HFFc6 (cell line): ENCODE results near the gene TSPAN9. TPM values are rescaled to one million over a fixed set of nuclear protein-coding genes. Genes with fewer than 3 reads are reported as not detected.
A peak's percentile ranks its signal among the peaks of the same experiment; 100 is the strongest.

Source experiments
- DNase-seq: peaks from one replicate; pipeline ENCODE4 v3.0.0-alpha.2; 2018
- H3K27ac Mint-ChIP-seq: 2 replicates; pipeline ENCODE4 v1.8.0; 2020; ENCODE audit warnings: mild to moderate bottlenecking, mixed read lengths
- H3K27me3 Mint-ChIP-seq: 2 replicates; pipeline ENCODE4 v1.8.0; 2021; ENCODE audit warnings: mild to moderate bottlenecking, moderate library complexity, mixed read lengths; ENCODE audit not compliant: insufficient read depth
- H3K36me3 Mint-ChIP-seq: 2 replicates; pipeline ENCODE4 v1.8.0; 2021; ENCODE audit warnings: low read depth, mixed read lengths
- H3K4me1 Mint-ChIP-seq: 2 replicates; pipeline ENCODE4 v1.8.0; 2020; ENCODE audit warnings: low read depth, mixed read lengths
- H3K4me3 Mint-ChIP-seq: 2 replicates; pipeline ENCODE4 v1.8.0; 2020; ENCODE audit warnings: mild to moderate bottlenecking, moderate library complexity, mixed read lengths
- H3K9me3 Mint-ChIP-seq: 2 replicates; pipeline ENCODE4 v1.8.0; 2020; ENCODE audit warnings: mild to moderate bottlenecking, mixed read lengths
- CTCF ChIP-seq: fragments of 200-600 bp; sonication (generic); IDR thresholded peaks from 2 replicates; pipeline ENCODE4 v1.5.0; 2021; ENCODE audit warnings: antibody characterized with exemption, mild to moderate bottlenecking
- total RNA-seq, 6 experiments: library from RNA; stranded (reverse); fragmentation: NEBNext Ultra II Directional; extraction: Animal tissue kit (Norgen Biotek cat#: 25700); gene quantifications; 2 replicates in 1 of 6; 3 replicates in 5 of 6; pipeline ENCODE4 v1.2.3, GENCODE V29; 2021

TSPAN9 gene
- total RNA-seq, 6 experiments from 2014 or later: 18.1 to 35.8 (median 22.7) TPM

- H3K27me3 Mint-ChIP-seq: peaks cover 9% of the 10 kb centered on the region
- peak; percentile 13 for DNase-seq
- H3K4me1 Mint-ChIP-seq: peaks cover 32% of the 10 kb centered on the region
- no peaks in the 10 kb centered on the region for H3K9me3 Mint-ChIP-seq
- H3K27ac Mint-ChIP-seq: no peak overlapping the region
- no peak overlapping the region; the same call in 1 of the 2 replicates for H3K4me3 Mint-ChIP-seq
- no peak for TF ChIP-seq CTCF
- H3K36me3 Mint-ChIP-seq: no peaks in the 10 kb centered on the region
Observed at GRCh38 chr12:3295646-3296408, 218.6 kb downstream of the TSPAN9 start.

- H3K36me3 Mint-ChIP-seq: no peaks in the 10 kb centered on the region
- H3K27me3 Mint-ChIP-seq: peaks cover 9% of the 10 kb centered on the region
- DNase-seq: no peak
- peaks cover 37% of the 10 kb centered on the region for H3K4me1 Mint-ChIP-seq
- no peaks in the 10 kb centered on the region for H3K9me3 Mint-ChIP-seq
- TF ChIP-seq CTCF: no peak
- no peak overlapping the region for H3K4me3 Mint-ChIP-seq
- no peak overlapping the region for H3K27ac Mint-ChIP-seq
Observed at GRCh38 chr12:3296409-3296701, 219.2 kb downstream of the TSPAN9 start.

- H3K27ac Mint-ChIP-seq: no peak overlapping the region
- peaks cover 47% of the 10 kb centered on the region for H3K4me1 Mint-ChIP-seq
- no peak for DNase-seq
- no peak for TF ChIP-seq CTCF
- no peaks in the 10 kb centered on the region for H3K36me3 Mint-ChIP-seq
- peaks cover 5% of the 10 kb centered on the region; the same call in 1 of the 2 replicates for H3K27me3 Mint-ChIP-seq
- H3K9me3 Mint-ChIP-seq: no peaks in the 10 kb centered on the region
- no peak overlapping the region for H3K4me3 Mint-ChIP-seq
Observed at GRCh38 chr12:3298603-3299002, 221.4 kb downstream of the TSPAN9 start.

- peak; percentile 90 for TF ChIP-seq CTCF
- Mint-ChIP-seq H3K4me3 (peak overlapping the region; percentile 85), H3K27ac (peak overlapping the region; percentile 96), H3K9me3 (no peaks in the 10 kb centered on the region), H3K36me3 (no peaks in the 10 kb centered on the region), H3K4me1 (peaks cover 54% of the 10 kb centered on the region), H3K27me3 (peaks cover 6% of the 10 kb centered on the region; the same call in 1 of the 2 replicates)
- peak; percentile 97 for DNase-seq
Observed at GRCh38 chr12:3299929-3300832, 223.0 kb downstream of the TSPAN9 start.

GRCh38 chr12:3300833-3301401 lies 223.7 kb downstream of the TSPAN9 start:
- peaks cover 49% of the 10 kb centered on the region for H3K4me1 Mint-ChIP-seq

More at GRCh38 chr12:3300833-3301401, 223.7 kb downstream of the TSPAN9 start:
- H3K36me3 Mint-ChIP-seq: no peaks in the 10 kb centered on the region
- H3K9me3 Mint-ChIP-seq: no peaks in the 10 kb centered on the region
- H3K4me3 Mint-ChIP-seq: peak overlapping the region; percentile 85
- TF ChIP-seq CTCF: peak; percentile 6
- no peak for DNase-seq
- peak overlapping the region; percentile 96 for H3K27ac Mint-ChIP-seq
- H3K27me3 Mint-ChIP-seq: peaks cover 6% of the 10 kb centered on the region; the same call in 1 of the 2 replicates
